Spleen (tissue), 13 donors: ENCODE results near the gene TOP3A. TPM values are rescaled to one million over a fixed set of nuclear protein-coding genes. Genes with fewer than 3 reads are reported as not detected.

Experiments used
- DNase-seq: peaks from one replicate; pipeline ENCODE4 v3.0.0-alpha.2; 2020
- H3K27ac ChIP-seq, 8 donors: fragments of 200-600 bp; sonication (generic) in 7 of 8; 1 replicate in 4 of 8; 2 replicates in 4 of 8; pipeline versions ENCODE4 v1.5.0 to v1.8.0; 2016 to 2021; ENCODE audit warnings: inconsistent platforms in 4 of 8, mild to moderate bottlenecking in 4 of 8, moderate library complexity in 1 of 8
- H3K27me3 ChIP-seq, 7 donors: fragments of 200-600 bp; sonication (generic) in 6 of 7; replicated peaks in 1 of 7; 1 replicate in 4 of 7; 2 replicates in 3 of 7; pipeline versions ENCODE4 v1.5.0 to v1.8.0; 2016 to 2021; ENCODE audit warnings: inconsistent platforms in 3 of 7, mild to moderate bottlenecking in 1 of 7
- H3K36me3 ChIP-seq, 6 donors: fragments of 200-600 bp; sonication (generic) in 5 of 6; 1 replicate in 4 of 6; 2 replicates in 2 of 6; pipeline versions ENCODE4 v1.5.0 to v1.8.0; 2016 to 2021; ENCODE audit warnings: inconsistent platforms in 2 of 6
- H3K4me1 ChIP-seq, 6 donors: fragments of 200-600 bp; sonication (generic) in 5 of 6; 1 replicate in 3 of 6; 2 replicates in 3 of 6; pipeline versions ENCODE4 v1.5.0 to v1.8.0; 2016 to 2021; ENCODE audit warnings: inconsistent platforms in 3 of 6
- H3K4me3 ChIP-seq, 8 donors: fragments of 200-600 bp; sonication (generic) in 7 of 8; 1 replicate in 4 of 8; 2 replicates in 4 of 8; pipeline versions ENCODE4 v1.5.0 to v1.8.0; 2016 to 2021; ENCODE audit warnings: inconsistent platforms in 4 of 8, mild to moderate bottlenecking in 4 of 8, moderate library complexity in 2 of 8
- H3K9me3 ChIP-seq, 8 donors: fragments of 200-600 bp; sonication (generic) in 7 of 8; 1 replicate in 4 of 8; 2 replicates in 4 of 8; pipeline versions ENCODE4 v1.5.0 to v1.8.0; 2016 to 2021; ENCODE audit warnings: inconsistent platforms in 4 of 8
- CTCF ChIP-seq, 11 experiments: fragments of 200-600 bp in 7 of 11; fragments of 450-650 bp in 4 of 11; sonication (generic) in 4 of 11; IDR thresholded peaks in 8 of 11; conservative IDR thresholded peaks in 3 of 11; 1 replicate in 7 of 11; 2 replicates in 4 of 11; pipeline versions ENCODE4 v1.4.0 to v1.8.0; 2016 to 2021; ENCODE audit warnings: antibody characterized with exemption in 11 of 11, inconsistent platforms in 4 of 11, mild to moderate bottlenecking in 1 of 11
- POLR2A ChIP-seq, 3 donors: fragments of 450-650 bp; IDR thresholded peaks; one replicate each; pipeline ENCODE4 v1.5.1; 2017; ENCODE audit warnings: antibody characterized with exemption in 3 of 3, mild to moderate bottlenecking in 1 of 3
- POLR2AphosphoS5 ChIP-seq, 3 donors: sonication (generic); formaldehyde crosslinking; IDR thresholded peaks; one replicate each; pipeline ENCODE4 v1.5.1; 2017; ENCODE audit warnings: antibody characterized with exemption in 3 of 3
- WGBS, 5 donors: extraction: QIAGEN DNeasy Blood & Tissue Kit in 3 of 5; methylation state at CpG; one replicate each; pipeline versions ENCODE4 v1.1.5 to v1.1.7; 2013 to 2018; 5-methylcytosine and 5-hydroxymethylcytosine counted together
- intact Hi-C: fragments of 100-400 bp; cut with DNase I; formaldehyde crosslinking; loops from one replicate; pipeline ENCODE4 v1.15.0; 2023; ENCODE audit warnings: low total_unique reads
- long read RNA-seq, 2 donors: transcript quantifications; one replicate each; lab custom pipeline, GENCODE V29; 2026
- polyA plus RNA-seq, 3 donors: library from polyadenylated mRNA; stranded (reverse); fragments of 200-250 nt; gene quantifications; one replicate each; pipeline ENCODE4 v1.2.1, GENCODE V29; 2013
- total RNA-seq, 7 donors: library from RNA; depleted of rRNA in 3 of 7; stranded (reverse); fragments of >200 nt in 3 of 7; fragmentation: NEBNext Ultra II Directional in 4 of 7; extraction: Animal tissue kit (Norgen Biotek cat#: 25700) in 4 of 7; gene quantifications; one replicate each; pipeline versions ENCODE4 v1.1.0 to v1.2.1, GENCODE V29; 2016 to 2021
- donor health status: healthy with polysubstance abuse.
- donor health status: DM: no; HTN: no; CAD: no; lungs with moderate emphysema.
- donor health status: DM: no; HTN: no; CAD: no.
- donor health status: Bipolar disorder and iron deficiency.
- donor health status: healthy.
- donor health status: DM: no; HTN: no; CAD: no.
- donor health status: DM: yes; HTN: yes; CAD: no.

TOP3A gene
- total RNA-seq (10 to 100 TPM; 42.0 to 60.1 (median 48.2) TPM), polyA plus RNA-seq (10 to 100 TPM in 2 of 3 donors, 1 to 10 TPM in 1; 9.8 to 18.5 (median 12.7) TPM)
- long read RNA-seq, donor 1 = 0 reads
- long read RNA-seq, donor 2, full-length matches to known transcripts = 2 of 2 reads
- long read RNA-seq, donor 2, partial matches to known transcripts = 0 of 2 reads
- long read RNA-seq, donor 2, other reads (novel, unspliced or antisense) = 0 of 2 reads

GRCh38 chr17:18314731-18315561, at the start of gene TOP3A, which contains the start of gene SMCR8:
TSS of gene TOP3A (minus strand) at chr17:18314994. CDS start at chr17:18314778, 216 bp downstream.
TSS of gene SMCR8 (plus strand) at chr17:18315293. CDS start at chr17:18315790, 497 bp downstream.
- Histone ChIP-seq H3K4me1 (peaks cover 58 to 87% (median 75%) of the 10 kb centered on the region in 6 donors), H3K36me3 (peaks cover 0 to 70% (median 20%) of the 10 kb centered on the region in 6 donors), H3K27me3 (no peaks in the 10 kb centered on the region), H3K9me3 (no peaks in the 10 kb centered on the region), H3K27ac (peak within 1 kb of the TSS; percentile 79 to 97 (median 94)), H3K4me3 (peak within 1 kb of the TSS; percentile 61 to 97 (median 90))
- peak; percentile 99 for DNase-seq
- peak in 1 of 3 donors; percentile 54 for TF ChIP-seq POLR2A (IDR thresholded peaks at IDR 0.05)
- peak; percentile 93 to 94 (median 93) for TF ChIP-seq POLR2AphosphoS5 (IDR thresholded peaks at IDR 0.05)
- peak in 6 of 11 experiments; percentile 5 to 47 (median 26) for TF ChIP-seq CTCF (IDR thresholded peaks at IDR 0.05 in 8 of 11, conservative IDR thresholded peaks at IDR 0.05 in 3 of 11)
- intact Hi-C loops = no loop called here
- 0 to 1% (median 1%) methylated on average over 54 to 78 of the region's 78 CpGs for WGBS, 5 donors

GRCh38 chr17:18364166-18364565, 49.4 kb upstream of the TOP3A start:
- intact Hi-C loops = no loop called here
- TF ChIP-seq CTCF (IDR thresholded peaks at IDR 0.05 in 8 of 11, conservative IDR thresholded peaks at IDR 0.05 in 3 of 11) (no peak), POLR2AphosphoS5 (IDR thresholded peaks at IDR 0.05) (no peak), POLR2A (IDR thresholded peaks at IDR 0.05) (no peak)
- Histone ChIP-seq H3K27me3 (no peaks in the 10 kb centered on the region), H3K27ac (no peak overlapping the region), H3K4me1 (peaks cover 4 to 30% (median 22%) of the 10 kb centered on the region in 6 donors), H3K36me3 (peaks cover 0 to 15% (median 0%) of the 10 kb centered on the region in 6 donors), H3K4me3 (peak overlapping the region in 2 of 8 donors; percentile 78 to 90), H3K9me3 (no peaks in the 10 kb centered on the region)
- 88 to 98% (median 93%) methylated on average over 6 of the region's 6 CpGs for WGBS, 5 donors
- no peak for DNase-seq

GRCh38 chr17:18363101-18364049, 48.6 kb upstream of the TOP3A start, which contains the start of gene SHMT1:
TSS of gene SHMT1 (minus strand) at chr17:18363550. CDS start at chr17:18355981, 7,569 bp downstream.
- intact Hi-C loops = no loop called here
- Histone ChIP-seq H3K27ac (peak within 1 kb of the TSS in 7 of 8 donors; percentile 46 to 85 (median 81)), H3K9me3 (no peaks in the 10 kb centered on the region), H3K27me3 (no peaks in the 10 kb centered on the region), H3K4me1 (peaks cover 4 to 30% (median 22%) of the 10 kb centered on the region in 6 donors), H3K36me3 (peaks cover 0 to 23% (median 0%) of the 10 kb centered on the region in 6 donors), H3K4me3 (peak within 1 kb of the TSS; percentile 62 to 96 (median 80))
- TF ChIP-seq POLR2AphosphoS5 (IDR thresholded peaks at IDR 0.05) = peak; percentile 87 to 94 (median 93)
- peak in 2 of 3 donors; percentile 3 to 52 for TF ChIP-seq POLR2A (IDR thresholded peaks at IDR 0.05)
- TF ChIP-seq CTCF (IDR thresholded peaks at IDR 0.05 in 8 of 11, conservative IDR thresholded peaks at IDR 0.05 in 3 of 11) = peak in 2 of 11 experiments; percentile 28 to 38
- peak; percentile 98 for DNase-seq
- 1 to 2% (median 1%) methylated on average over 48 to 76 of the region's 76 CpGs for WGBS, 5 donors
